Measurements from ENCODE around the gene FAM118B. TPM values are rescaled to one million over a fixed set of nuclear protein-coding genes. Genes with fewer than 3 reads are reported as not detected.

Gene FAM118B
- total and polyA plus RNA-seq, 4 donors, result 3.7 to 12.0 (median 6.6) TPM

- Histone ChIP-seq H3K4me1 (ENCODE audit: control insufficient read depth in 4 of 4, insufficient read depth in 4 of 4, low read length in 3 of 4) (no peaks in the 10 kb centered on the region), H3K9ac (ENCODE audit: low read depth in 1 of 2, low read length in 2 of 2) (no peak overlapping the region), H3K27ac (ENCODE audit: low read depth in 1 of 2, low read length in 2 of 2) (no peak overlapping the region), H3K27me3 (ENCODE audit: control insufficient read depth in 4 of 4, insufficient read depth in 4 of 4, low read length in 3 of 4) (no peaks in the 10 kb centered on the region), H3K9me3 (ENCODE audit: control insufficient read depth in 4 of 4, low read length in 3 of 4) (no peaks in the 10 kb centered on the region), H3K4me3 (ENCODE audit: low read depth in 1 of 3, low read length in 3 of 3) (no peak overlapping the region), H3K36me3 (ENCODE audit: control insufficient read depth in 4 of 4, insufficient read depth in 3 of 4, low read depth in 1 of 4, low read length in 3 of 4) (peaks cover 0 to 12% (median 0%) of the 10 kb centered on the region in 4 donors)
- 58% methylated on average over 14 of the region's 14 CpGs for WGBS
- TF ChIP-seq JUND (IDR thresholded peaks at IDR 0.05) (no peak), RXRA (IDR thresholded peaks at IDR 0.05) (no peak), TAF1 (conservative IDR thresholded peaks at IDR 0.05) (no peak), RAD21 (IDR thresholded peaks at IDR 0.05) (peak; percentile 23 to 56), HNF4A (conservative IDR thresholded peaks at IDR 0.05) (peak; percentile 30 to 33), CTCF (IDR thresholded peaks at IDR 0.05; ENCODE audit: low read depth, low read length, missing input control) (no peak)
- DNase-seq (ENCODE audit: low spot score), result no peak
Measured at GRCh38 chr11:126190792-126191191, 20.8 kb upstream of the FAM118B start.

- Histone ChIP-seq H3K27me3 (ENCODE audit: control insufficient read depth in 4 of 4, insufficient read depth in 4 of 4, low read length in 3 of 4) (no peaks in the 10 kb centered on the region), H3K4me1 (ENCODE audit: control insufficient read depth in 4 of 4, insufficient read depth in 4 of 4, low read length in 3 of 4) (no peaks in the 10 kb centered on the region), H3K9ac (ENCODE audit: low read depth in 1 of 2, low read length in 2 of 2) (no peak overlapping the region), H3K36me3 (ENCODE audit: control insufficient read depth in 4 of 4, insufficient read depth in 3 of 4, low read depth in 1 of 4, low read length in 3 of 4) (peaks cover 0 to 16% (median 0%) of the 10 kb centered on the region in 4 donors), H3K4me3 (ENCODE audit: low read depth in 1 of 3, low read length in 3 of 3) (no peak overlapping the region), H3K9me3 (ENCODE audit: control insufficient read depth in 4 of 4, low read length in 3 of 4) (no peaks in the 10 kb centered on the region), H3K27ac (ENCODE audit: low read depth in 1 of 2, low read length in 2 of 2) (no peak overlapping the region)
- 98% methylated on average over 11 of the region's 11 CpGs for WGBS
- no peak for DNase-seq (ENCODE audit: low spot score)
- TF ChIP-seq EGR1 (IDR thresholded peaks at IDR 0.05; ENCODE audit: low read depth in 2 of 2), result no peak
- no peak for TF ChIP-seq TAF1 (conservative IDR thresholded peaks at IDR 0.05)
- no peak for TF ChIP-seq CTCF (IDR thresholded peaks at IDR 0.05; ENCODE audit: low read depth, low read length, missing input control)
- TF ChIP-seq YY1 (IDR thresholded peaks at IDR 0.05), result no peak
Measured at GRCh38 chr11:126191379-126192073, 20.1 kb upstream of the FAM118B start.

DNA sequence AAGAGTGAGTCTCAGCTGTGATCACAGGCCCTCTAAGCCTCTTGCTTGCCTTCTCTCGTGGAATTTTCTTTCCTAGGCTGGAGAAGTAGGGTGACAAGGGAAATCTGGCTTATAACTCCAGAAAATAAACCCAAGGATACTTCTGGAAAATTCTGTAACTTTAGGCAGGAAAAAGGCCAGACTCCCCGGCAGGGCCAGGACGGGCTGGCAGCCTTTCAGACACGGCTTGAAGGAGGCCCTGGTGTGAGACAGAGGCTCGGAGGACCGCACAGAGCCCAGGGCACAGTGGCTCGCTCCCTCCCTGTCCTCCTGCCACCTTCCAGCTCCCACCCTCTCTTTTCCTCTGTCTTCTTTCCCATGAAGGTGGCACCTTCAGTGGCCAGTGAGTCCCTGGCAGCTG lies 19.2 kb upstream of the FAM118B start:
- DNase-seq (ENCODE audit: low spot score), result no peak
- H3K27me3 ChIP-seq (ENCODE audit: control insufficient read depth in 4 of 4, insufficient read depth in 4 of 4, low read length in 3 of 4), result no peaks in the 10 kb centered on the region
- no peaks in the 10 kb centered on the region for H3K9me3 ChIP-seq (ENCODE audit: control insufficient read depth in 4 of 4, low read length in 3 of 4)
- TF ChIP-seq NR2F2 (IDR thresholded peaks at IDR 0.05) (no peak), JUND (IDR thresholded peaks at IDR 0.05) (no peak), MAX (IDR thresholded peaks at IDR 0.05) (no peak), TAF1 (conservative IDR thresholded peaks at IDR 0.05) (no peak), HNF4A (conservative IDR thresholded peaks at IDR 0.05) (no peak), RAD21 (IDR thresholded peaks at IDR 0.05) (no peak), HNF4G (IDR thresholded peaks at IDR 0.05) (no peak), GABPA (IDR thresholded peaks at IDR 0.05 in 1 of 2, conservative IDR thresholded peaks at IDR 0.05 in 1 of 2) (no peak), FOXA2 (IDR thresholded peaks at IDR 0.05) (no peak), YY1 (IDR thresholded peaks at IDR 0.05) (no peak), RXRA (IDR thresholded peaks at IDR 0.05) (no peak), EGR1 (IDR thresholded peaks at IDR 0.05; ENCODE audit: low read depth in 2 of 2) (no peak)
- TF ChIP-seq, protein P1, sequence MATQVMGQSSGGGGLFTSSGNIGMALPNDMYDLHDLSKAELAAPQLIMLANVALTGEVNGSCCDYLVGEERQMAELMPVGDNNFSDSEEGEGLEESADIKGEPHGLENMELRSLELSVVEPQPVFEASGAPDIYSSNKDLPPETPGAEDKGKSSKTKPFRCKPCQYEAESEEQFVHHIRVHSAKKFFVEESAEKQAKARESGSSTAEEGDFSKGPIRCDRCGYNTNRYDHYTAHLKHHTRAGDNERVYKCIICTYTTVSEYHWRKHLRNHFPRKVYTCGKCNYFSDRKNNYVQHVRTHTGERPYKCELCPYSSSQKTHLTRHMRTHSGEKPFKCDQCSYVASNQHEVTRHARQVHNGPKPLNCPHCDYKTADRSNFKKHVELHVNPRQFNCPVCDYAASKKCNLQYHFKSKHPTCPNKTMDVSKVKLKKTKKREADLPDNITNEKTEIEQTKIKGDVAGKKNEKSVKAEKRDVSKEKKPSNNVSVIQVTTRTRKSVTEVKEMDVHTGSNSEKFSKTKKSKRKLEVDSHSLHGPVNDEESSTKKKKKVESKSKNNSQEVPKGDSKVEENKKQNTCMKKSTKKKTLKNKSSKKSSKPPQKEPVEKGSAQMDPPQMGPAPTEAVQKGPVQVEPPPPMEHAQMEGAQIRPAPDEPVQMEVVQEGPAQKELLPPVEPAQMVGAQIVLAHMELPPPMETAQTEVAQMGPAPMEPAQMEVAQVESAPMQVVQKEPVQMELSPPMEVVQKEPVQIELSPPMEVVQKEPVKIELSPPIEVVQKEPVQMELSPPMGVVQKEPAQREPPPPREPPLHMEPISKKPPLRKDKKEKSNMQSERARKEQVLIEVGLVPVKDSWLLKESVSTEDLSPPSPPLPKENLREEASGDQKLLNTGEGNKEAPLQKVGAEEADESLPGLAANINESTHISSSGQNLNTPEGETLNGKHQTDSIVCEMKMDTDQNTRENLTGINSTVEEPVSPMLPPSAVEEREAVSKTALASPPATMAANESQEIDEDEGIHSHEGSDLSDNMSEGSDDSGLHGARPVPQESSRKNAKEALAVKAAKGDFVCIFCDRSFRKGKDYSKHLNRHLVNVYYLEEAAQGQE (IDR thresholded peaks at IDR 0.05), result no peak
- TF ChIP-seq, protein P2, sequence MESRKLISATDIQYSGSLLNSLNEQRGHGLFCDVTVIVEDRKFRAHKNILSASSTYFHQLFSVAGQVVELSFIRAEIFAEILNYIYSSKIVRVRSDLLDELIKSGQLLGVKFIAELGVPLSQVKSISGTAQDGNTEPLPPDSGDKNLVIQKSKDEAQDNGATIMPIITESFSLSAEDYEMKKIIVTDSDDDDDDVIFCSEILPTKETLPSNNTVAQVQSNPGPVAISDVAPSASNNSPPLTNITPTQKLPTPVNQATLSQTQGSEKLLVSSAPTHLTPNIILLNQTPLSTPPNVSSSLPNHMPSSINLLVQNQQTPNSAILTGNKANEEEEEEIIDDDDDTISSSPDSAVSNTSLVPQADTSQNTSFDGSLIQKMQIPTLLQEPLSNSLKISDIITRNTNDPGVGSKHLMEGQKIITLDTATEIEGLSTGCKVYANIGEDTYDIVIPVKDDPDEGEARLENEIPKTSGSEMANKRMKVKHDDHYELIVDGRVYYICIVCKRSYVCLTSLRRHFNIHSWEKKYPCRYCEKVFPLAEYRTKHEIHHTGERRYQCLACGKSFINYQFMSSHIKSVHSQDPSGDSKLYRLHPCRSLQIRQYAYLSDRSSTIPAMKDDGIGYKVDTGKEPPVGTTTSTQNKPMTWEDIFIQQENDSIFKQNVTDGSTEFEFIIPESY (IDR thresholded peaks at IDR 0.05), result no peak
- no peak overlapping the region for H3K27ac ChIP-seq (ENCODE audit: low read depth in 1 of 2, low read length in 2 of 2)
- WGBS, result 93% methylated on average over 7 of the region's 7 CpGs
- peaks cover 0 to 23% (median 0%) of the 10 kb centered on the region in 4 donors for H3K36me3 ChIP-seq (ENCODE audit: control insufficient read depth in 4 of 4, insufficient read depth in 3 of 4, low read depth in 1 of 4, low read length in 3 of 4)
- no peak overlapping the region for H3K9ac ChIP-seq (ENCODE audit: low read depth in 1 of 2, low read length in 2 of 2)
- H3K4me1 ChIP-seq (ENCODE audit: control insufficient read depth in 4 of 4, insufficient read depth in 4 of 4, low read length in 3 of 4), result peaks cover 0 to 3% (median 0%) of the 10 kb centered on the region in 4 donors
- no peak overlapping the region for H3K4me3 ChIP-seq (ENCODE audit: low read depth in 1 of 3, low read length in 3 of 3)
